IPS-18c (cell line): ENCODE results near the gene RDH13.

Source experiments
- H3K4me3 ChIP-seq: 2 replicates; pipeline ENCODE4 v1.7.0; 2013; ENCODE audit warnings: low read depth, mild to moderate bottlenecking, low read length, moderate library complexity; ENCODE audit not compliant: insufficient read depth
- H3K9me3 ChIP-seq: one replicate; pipeline ENCODE4 v1.6.1; 2013; ENCODE audit warnings: mild to moderate bottlenecking, low read length, moderate library complexity; ENCODE audit not compliant: control insufficient read depth, insufficient read depth

Gene RDH13

GRCh38 chr19:55094456-55095259, 31.7 kb upstream of the RDH13 start:
- Histone ChIP-seq H3K4me3 (peak overlapping the region; percentile 28; the same call in 1 of the 2 replicates), H3K9me3 (no peaks in the 10 kb centered on the region)

- H3K4me3 ChIP-seq: peak overlapping the region; percentile 63; the same call in 1 of the 2 replicates
- H3K9me3 ChIP-seq: no peaks in the 10 kb centered on the region
Measured at GRCh38 chr19:55092423-55093318, 29.7 kb upstream of the RDH13 start.

- Histone ChIP-seq H3K4me3 (peak overlapping the region; percentile 63), H3K9me3 (no peaks in the 10 kb centered on the region)
Measured at GRCh38 chr19:55091955-55092354, 29.0 kb upstream of the RDH13 start.

- Histone ChIP-seq H3K4me3 (0 out of 2 replicates have a peak overlapping the region, but pooled peaks have one; percentile 63), H3K9me3 (no peaks in the 10 kb centered on the region)
Measured at GRCh38 chr19:55091126-55091910, 28.4 kb upstream of the RDH13 start.

GRCh38 chr19:55090564-55090963, 27.6 kb upstream of the RDH13 start:
- no peak overlapping the region for H3K4me3 ChIP-seq

GRCh38 chr19:55089342-55089944, 26.5 kb upstream of the RDH13 start:
- H3K4me3 ChIP-seq: no peak overlapping the region
- no peaks in the 10 kb centered on the region for H3K9me3 ChIP-seq

More at GRCh38 chr19:55090564-55090963, 27.6 kb upstream of the RDH13 start:
- H3K9me3 ChIP-seq: no peaks in the 10 kb centered on the region

- Histone ChIP-seq H3K9me3 (no peaks in the 10 kb centered on the region), H3K4me3 (no peak overlapping the region)
Measured at GRCh38 chr19:55088543-55089341, 25.8 kb upstream of the RDH13 start.

GRCh38 chr19:55088021-55088451, 25.1 kb upstream of the RDH13 start:
- H3K9me3 ChIP-seq: peaks cover 2% of the 10 kb centered on the region
- 0 out of 2 replicates have a peak overlapping the region, but pooled peaks have one; percentile 64 for H3K4me3 ChIP-seq

- peak overlapping the region; percentile 64 for H3K4me3 ChIP-seq
Measured at GRCh38 chr19:55087542-55087901, 24.6 kb upstream of the RDH13 start.

GRCh38 chr19:55086730-55087541, 24.0 kb upstream of the RDH13 start:
- H3K9me3 ChIP-seq: peaks cover 2% of the 10 kb centered on the region
- peak overlapping the region; percentile 64 for H3K4me3 ChIP-seq

More at GRCh38 chr19:55087542-55087901, 24.6 kb upstream of the RDH13 start:
- peaks cover 2% of the 10 kb centered on the region for H3K9me3 ChIP-seq

- H3K9me3 ChIP-seq: peaks cover 2% of the 10 kb centered on the region
- peak overlapping the region; percentile 64 for H3K4me3 ChIP-seq
Measured at GRCh38 chr19:55085923-55086715, 23.2 kb upstream of the RDH13 start.

- no peak overlapping the region for H3K4me3 ChIP-seq
- H3K9me3 ChIP-seq: peaks cover 2% of the 10 kb centered on the region
Measured at GRCh38 chr19:55084416-55084815, 21.5 kb upstream of the RDH13 start.

GRCh38 chr19:55083004-55083850, 20.3 kb upstream of the RDH13 start:
- peaks cover 2% of the 10 kb centered on the region for H3K9me3 ChIP-seq
- peak overlapping the region; percentile 6; the same call in 1 of the 2 replicates for H3K4me3 ChIP-seq
